Ecto neural progenitor cell (in vitro differentiated cells): Measurements from ENCODE around the gene GUCY2F.

Source experiments
- DNase-seq: peaks from one replicate; pipeline ENCODE4 v3.0.0-alpha.2; 2018; ENCODE audit warnings: low spot score

GUCY2F gene

GRCh38 chrX:109343671-109344070 is 138.2 kb downstream of the GUCY2F start:
- no peak for DNase-seq

DNA sequence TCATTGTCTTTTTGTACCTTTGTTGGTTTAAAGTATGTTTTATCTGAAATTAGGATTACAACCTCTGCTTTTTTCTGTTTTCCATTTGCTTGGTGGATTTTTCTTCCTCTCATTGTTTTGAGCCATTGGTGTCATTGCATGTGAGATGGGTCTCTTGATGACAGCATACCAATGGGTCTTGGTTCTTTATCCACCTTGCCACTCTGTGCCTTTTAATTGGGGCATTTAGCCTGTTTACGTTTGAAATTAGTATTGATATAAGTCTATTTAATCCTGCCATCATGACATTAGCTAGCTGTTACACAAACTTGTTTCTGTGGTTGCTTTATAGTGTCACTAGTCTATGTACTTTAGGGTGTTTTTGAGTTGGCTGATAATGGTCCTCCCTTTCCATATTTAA is 145.7 kb downstream of the GUCY2F start:
- DNase-seq, result no peak

GRCh38 chrX:109327251-109327650 is 154.6 kb downstream of the GUCY2F start:
- no peak for DNase-seq
